Breast epithelium (tissue), 3 donors: ENCODE data around the gene OR4C45.

Experiments
- CTCF ChIP-seq, 3 donors: fragments of 450-650 bp; IDR thresholded peaks; one replicate each; pipeline ENCODE4 v1.5.1; 2016 to 2017; ENCODE audit warnings: antibody characterized with exemption in 3 of 3, mild to moderate bottlenecking in 3 of 3, moderate library complexity in 3 of 3
- POLR2AphosphoS5 ChIP-seq, 3 donors: sonication (generic); formaldehyde crosslinking; IDR thresholded peaks; one replicate each; pipeline ENCODE4 v1.6.1; 2017; ENCODE audit warnings: antibody characterized with exemption in 3 of 3

DNA sequence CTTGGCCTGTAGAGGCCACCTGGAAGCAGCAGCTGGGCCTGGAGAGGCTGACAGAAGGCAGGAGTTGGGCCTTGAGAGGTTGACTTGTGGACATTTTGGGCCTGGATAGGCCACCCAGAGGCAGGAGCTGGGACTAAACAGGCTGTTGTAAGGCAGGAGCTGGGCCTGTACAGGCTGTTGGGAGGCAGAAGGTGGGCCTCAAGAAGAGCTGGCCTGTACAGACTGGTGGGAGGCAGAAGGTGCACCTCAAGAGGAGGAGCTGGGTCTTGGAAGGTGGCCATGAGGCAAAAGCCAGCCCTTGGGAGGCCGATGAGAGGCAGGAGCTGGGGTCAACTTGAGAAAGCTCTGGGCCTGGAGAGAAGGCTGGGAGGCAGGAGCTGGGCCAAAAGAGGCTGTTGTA is 45.3 kb downstream of the OR4C45 start:
- no peak for TF ChIP-seq CTCF (IDR thresholded peaks at IDR 0.05)
- TF ChIP-seq POLR2AphosphoS5 (IDR thresholded peaks at IDR 0.05), result no peak
